HG03139 (cell line): Measurements from ENCODE around the gene CHRNA1.

Source experiments
- ATAC-seq: cut with Tn5 transposase; IDR thresholded peaks from one replicate; pipeline ENCODE4 v1.9.1; 2021; ENCODE audit not compliant: unreplicated experiment

Gene CHRNA1

GRCh38 chr2:174764280-174765255 lies at the start of gene CHRNA1:
Gene CHRNA1 (minus strand): TSS chr2:174764472. CDS start chr2:174764394, 78 bp downstream.
- no peak for ATAC-seq

- ATAC-seq: no peak
Measured at GRCh38 chr2:174812037-174812436, 47.8 kb upstream of the CHRNA1 start.

GRCh38 chr2:174807931-174808330 lies 43.7 kb upstream of the CHRNA1 start:
- ATAC-seq: no peak

DNA sequence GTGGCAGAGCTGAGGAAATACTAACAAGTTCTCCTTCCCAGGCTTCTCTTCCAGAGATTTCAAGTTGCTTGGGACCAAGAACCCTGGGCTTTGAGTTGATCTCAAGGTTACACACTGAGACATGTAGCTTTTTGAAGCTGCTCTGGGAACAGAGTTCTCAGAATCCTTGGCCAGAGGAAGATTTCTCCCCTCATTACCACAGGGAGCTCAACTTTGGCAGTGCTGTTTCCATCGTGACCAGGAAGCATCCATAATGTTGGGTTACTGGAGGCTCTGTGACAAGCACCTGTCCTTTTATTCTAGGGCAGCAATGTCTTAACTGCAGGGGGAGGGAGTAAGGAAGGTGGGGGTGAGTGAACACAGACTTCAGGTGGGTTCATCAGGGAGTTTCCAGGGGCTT lies 41.5 kb upstream of the CHRNA1 start:
- no peak for ATAC-seq

- ATAC-seq: no peak
Measured at GRCh38 chr2:174802459-174802858, 38.2 kb upstream of the CHRNA1 start.

DNA sequence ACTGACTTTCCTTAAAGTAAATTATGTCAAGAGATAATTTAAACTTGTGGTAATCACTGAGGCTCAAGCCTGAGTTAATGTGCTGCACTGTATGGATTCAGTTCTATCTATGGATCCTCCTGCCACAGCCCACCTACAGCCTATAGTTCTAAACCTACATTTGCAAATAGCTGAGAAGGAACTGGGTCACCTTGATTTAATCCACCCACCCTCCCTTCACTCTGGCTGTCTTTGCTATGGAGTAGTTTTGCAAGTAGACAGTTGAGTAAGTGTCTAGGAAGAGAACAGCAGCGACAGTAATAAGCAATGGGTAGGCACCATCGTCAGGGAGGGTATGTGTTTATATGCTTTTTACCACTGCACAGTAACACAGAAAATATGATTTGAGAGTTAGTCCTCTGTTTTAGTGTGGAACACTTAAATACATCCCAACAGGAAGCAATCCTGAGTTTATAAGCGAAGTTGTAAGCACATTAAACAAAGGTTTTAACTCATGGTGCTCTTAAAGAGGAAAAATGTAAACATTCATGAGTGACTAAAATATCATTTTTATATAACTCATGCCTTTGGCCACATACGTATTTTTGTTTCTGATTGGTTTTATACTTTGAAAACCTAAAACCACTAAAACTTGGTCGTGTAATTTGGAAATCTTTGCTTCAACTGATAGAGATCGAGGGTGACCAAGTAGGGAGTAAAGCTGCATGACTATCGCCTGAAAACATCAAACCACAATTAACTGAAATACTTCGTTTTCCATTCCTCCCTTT lies 36.3 kb upstream of the CHRNA1 start:
- ATAC-seq: no peak

GRCh38 chr2:174798801-174799200 lies 34.5 kb upstream of the CHRNA1 start:
- ATAC-seq: no peak

DNA sequence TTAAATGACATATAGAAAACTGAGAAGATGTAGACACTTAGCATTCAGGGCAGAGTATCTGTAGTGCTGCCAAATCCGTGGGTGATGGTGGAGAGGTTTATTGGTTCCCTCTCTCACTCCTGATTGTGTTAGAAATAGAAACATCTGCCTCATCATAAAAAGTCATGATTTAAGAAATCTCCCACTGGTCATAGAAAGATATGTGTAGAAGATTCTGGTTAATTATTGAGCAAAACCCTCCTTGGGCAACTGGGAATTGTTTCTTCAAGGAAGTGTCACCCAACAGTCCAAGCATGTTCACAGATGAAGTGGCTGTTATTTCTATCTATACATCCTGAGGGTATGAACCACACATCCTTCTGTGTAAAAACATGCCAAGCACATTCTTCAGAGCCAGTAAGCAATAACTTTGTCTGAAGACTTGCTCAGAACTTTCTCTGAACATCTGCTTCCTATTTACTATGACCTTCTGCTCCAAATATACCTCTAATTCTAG lies 33.6 kb upstream of the CHRNA1 start:
- no peak for ATAC-seq

- no peak for ATAC-seq
Measured at GRCh38 chr2:174796319-174796771, 32.1 kb upstream of the CHRNA1 start.

GRCh38 chr2:174794851-174795374 lies 30.6 kb upstream of the CHRNA1 start:
- ATAC-seq: no peak

DNA sequence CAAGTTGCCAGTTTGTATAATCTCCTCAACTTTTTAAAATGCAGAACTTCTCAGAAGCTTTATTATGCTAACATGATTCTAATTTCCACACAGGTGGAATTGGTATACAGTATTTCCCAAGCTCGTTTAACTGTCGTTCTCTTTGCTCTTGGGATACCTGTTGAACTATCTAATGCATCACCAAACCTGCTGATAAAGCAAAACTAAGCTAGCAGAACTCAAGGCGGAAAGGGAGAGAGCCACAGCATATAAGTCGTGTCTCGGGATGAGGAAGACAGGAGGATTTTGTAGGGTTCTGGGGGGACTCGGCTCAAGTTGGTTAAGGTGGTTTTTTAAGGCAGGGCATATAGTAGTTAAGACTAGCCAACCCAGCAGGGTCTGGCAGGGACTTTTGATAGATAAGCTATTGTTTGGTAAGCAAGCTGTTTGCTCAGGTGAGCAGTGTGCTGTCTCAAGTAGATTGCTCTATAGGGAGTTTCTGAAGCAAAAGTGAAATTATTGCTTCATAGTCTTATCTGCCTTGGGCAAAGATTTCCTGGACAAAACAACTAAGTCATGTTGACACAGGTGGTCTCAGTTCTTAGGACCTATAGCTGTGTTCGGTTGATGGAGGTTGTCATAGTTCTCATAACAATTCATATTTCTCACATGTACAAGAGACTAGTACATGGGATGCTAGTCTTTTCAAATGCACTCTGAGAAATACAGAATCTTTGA lies 28.2 kb upstream of the CHRNA1 start:
- no peak for ATAC-seq

- ATAC-seq: no peak
Measured at GRCh38 chr2:174791746-174792280, 27.5 kb upstream of the CHRNA1 start.

DNA sequence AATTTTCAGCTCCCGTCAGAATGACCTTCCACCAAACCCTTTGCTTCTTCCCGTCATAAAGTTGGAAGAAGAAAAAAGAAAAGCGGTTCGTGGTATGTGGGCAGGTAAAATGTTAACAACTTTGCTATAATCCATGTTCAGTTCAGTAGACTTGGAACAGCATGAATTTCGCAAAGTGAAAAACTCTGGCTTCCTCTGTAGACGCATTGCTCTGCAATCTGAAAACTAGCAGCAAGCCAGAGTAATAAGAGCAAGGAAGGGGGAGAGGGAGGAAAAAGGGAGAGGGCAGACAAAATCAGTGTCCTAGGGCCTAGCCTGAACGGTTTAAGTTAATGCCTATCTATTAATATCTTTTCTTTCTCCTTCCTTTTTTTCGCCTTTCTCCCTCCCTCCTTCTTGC lies 26.7 kb upstream of the CHRNA1 start:
- ATAC-seq: no peak

DNA sequence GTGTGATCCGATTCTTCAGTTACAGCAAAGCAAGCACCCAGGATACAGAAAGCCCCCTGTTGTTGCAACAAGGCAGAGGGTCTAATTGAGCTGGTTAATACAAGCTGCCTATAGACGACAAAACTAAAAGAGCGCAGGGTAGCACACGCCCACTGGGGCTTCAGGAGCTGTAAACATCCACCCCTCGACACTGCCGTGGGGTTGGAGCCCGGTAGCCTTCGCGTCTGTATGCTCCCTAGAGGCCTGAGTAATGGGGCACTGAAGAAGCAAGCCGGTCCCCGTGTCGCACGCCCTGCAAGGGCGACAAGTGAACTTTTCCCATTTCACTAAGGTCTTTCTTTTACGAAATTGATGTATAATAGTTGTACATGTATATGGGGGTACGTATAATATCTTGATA lies 24.7 kb upstream of the CHRNA1 start:
- ATAC-seq: no peak

DNA sequence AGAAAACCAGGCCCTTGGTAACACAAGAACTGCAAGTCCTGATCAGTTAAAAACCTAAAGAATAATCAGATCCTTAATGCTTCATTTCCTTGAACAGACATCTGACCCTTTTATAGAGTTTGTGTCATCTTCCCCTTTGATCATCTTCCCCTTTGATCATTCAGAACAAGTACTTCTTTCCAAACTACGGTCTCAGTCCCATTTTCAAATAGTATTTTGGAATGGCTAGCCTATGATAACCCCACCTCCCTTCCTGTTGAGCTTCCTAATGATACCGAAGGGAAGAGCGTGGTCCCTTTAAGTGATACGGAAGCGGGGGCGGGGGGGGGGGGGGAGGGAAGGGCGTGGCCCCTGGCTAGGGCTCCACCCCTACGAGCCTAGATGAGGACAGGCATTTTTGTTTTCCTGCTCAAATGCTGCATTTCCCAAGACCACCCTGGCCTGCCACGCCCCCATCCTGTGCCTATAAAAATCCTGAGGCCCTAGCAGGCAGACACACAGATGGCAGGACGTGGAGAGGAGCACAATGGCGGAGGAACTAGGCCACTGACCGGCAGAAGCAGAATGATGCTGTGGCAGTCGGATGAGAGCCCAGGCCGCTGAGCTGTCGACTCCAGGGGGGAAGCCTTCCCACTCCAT lies 24.1 kb upstream of the CHRNA1 start:
- no peak for ATAC-seq

GRCh38 chr2:174787487-174788205 lies 23.4 kb upstream of the CHRNA1 start:
- no peak for ATAC-seq

- no peak for ATAC-seq
Measured at GRCh38 chr2:174786066-174786725, 21.9 kb upstream of the CHRNA1 start.

DNA sequence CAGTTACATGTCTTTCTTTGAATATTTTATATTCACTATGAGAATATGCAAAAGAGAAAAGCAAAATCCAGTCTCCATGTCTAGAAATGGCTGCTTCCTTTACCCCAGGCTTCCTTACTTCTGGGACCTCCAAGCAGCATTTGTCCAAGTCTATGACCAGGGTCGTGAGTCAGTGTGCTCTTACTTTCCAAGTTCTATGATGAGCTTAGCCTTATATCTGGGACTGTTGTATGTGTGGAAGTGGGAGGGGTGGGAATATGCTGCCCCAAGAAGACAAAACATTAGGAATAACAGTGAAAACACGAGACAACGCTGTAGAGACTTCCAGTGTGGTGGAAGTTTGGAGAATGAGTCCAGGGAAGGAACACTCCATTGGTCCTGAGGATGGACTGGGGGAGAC lies 21.2 kb upstream of the CHRNA1 start:
- ATAC-seq: no peak

DNA sequence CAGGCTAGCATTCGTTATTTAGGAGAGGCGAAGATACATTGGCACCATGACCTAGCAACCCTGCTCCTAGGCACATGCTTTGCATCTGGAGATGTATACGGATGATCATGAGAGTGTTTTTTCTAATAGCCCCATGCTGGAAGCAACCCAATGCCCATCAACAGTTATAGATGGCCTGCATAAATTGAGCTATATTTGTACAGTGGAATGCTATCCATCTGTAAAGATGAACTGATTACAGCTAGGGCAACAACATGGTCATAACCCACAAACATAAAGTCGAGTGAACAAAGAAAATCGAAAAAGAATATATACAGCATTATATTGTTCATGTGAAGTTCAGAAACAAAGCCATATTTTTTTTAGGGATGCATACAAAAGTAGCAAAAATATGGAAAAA lies 20.6 kb upstream of the CHRNA1 start:
- no peak for ATAC-seq
